Tibial artery (tissue), 4 donors: ENCODE measurements around the gene CDK17.

ENCODE experiments used
- DNase-seq, 2 donors: peaks; one replicate each; pipeline ENCODE4 v3.0.0-alpha.2; 2019
- H3K27ac ChIP-seq, 2 donors: fragments of 200-600 bp; sonication (generic) in 1 of 2; 1 replicate in 1 of 2; 2 replicates in 1 of 2; pipeline ENCODE4 v1.5.1; 2018 to 2019; ENCODE audit warnings: mild to moderate bottlenecking in 1 of 2
- H3K27me3 ChIP-seq, 2 donors: fragments of 200-600 bp; sonication (generic) in 1 of 2; one replicate each; pipeline versions ENCODE4 v1.5.1 to v1.6.0; 2016 to 2019
- H3K36me3 ChIP-seq, 3 donors: fragments of 200-600 bp; sonication (generic) in 2 of 3; one replicate each; pipeline ENCODE4 v1.5.1; 2016 to 2019; ENCODE audit warnings: mild to moderate bottlenecking in 2 of 3
- H3K4me1 ChIP-seq, 4 donors: fragments of 200-600 bp; sonication (generic) in 2 of 4; 1 replicate in 3 of 4; 2 replicates in 1 of 4; pipeline ENCODE4 v1.5.1; 2016 to 2019
- H3K4me3 ChIP-seq, 2 donors: fragments of 200-600 bp; sonication (generic) in 1 of 2; 1 replicate in 1 of 2; 2 replicates in 1 of 2; pipeline ENCODE4 v1.5.1; 2018 to 2019; ENCODE audit warnings: mild to moderate bottlenecking in 2 of 2
- H3K9me3 ChIP-seq, 3 donors: fragments of 200-600 bp; sonication (generic) in 1 of 3; one replicate each; pipeline ENCODE4 v1.5.1; 2016 to 2019
- CTCF ChIP-seq, 2 experiments: fragments of 200-600 bp in 1 of 2; fragments of 450-650 bp in 1 of 2; IDR thresholded peaks; one replicate each; pipeline ENCODE4 v1.5.1; 2017 to 2019; ENCODE audit warnings: antibody characterized with exemption in 2 of 2, mild to moderate bottlenecking in 1 of 2, moderate library complexity in 1 of 2
- intact Hi-C: fragments of 100-400 bp; cut with DNase I; formaldehyde crosslinking; loops from one replicate; pipeline ENCODE4 v1.15.0; 2023; ENCODE audit warnings: low total_unique reads

The CDK17 gene

GRCh38 chr12:96233168-96233567, 167.1 kb downstream of the CDK17 start:
- TF ChIP-seq CTCF (IDR thresholded peaks at IDR 0.05) = no peak
- H3K4me1 ChIP-seq = peaks cover 0 to 51% (median 41%) of the 10 kb centered on the region in 4 donors
- DNase-seq = peak; percentile 77 to 80
- peak overlapping the region; percentile 85 to 88 for H3K27ac ChIP-seq
- H3K9me3 ChIP-seq = no peaks in the 10 kb centered on the region
- H3K4me3 ChIP-seq = no peak overlapping the region
- intact Hi-C loops = loop anchor here (10.0 kb wide), 1 partner anchor 162 kb away; no protein-coding TSS in a partner anchor
- H3K36me3 ChIP-seq = no peaks in the 10 kb centered on the region
- no peaks in the 10 kb centered on the region for H3K27me3 ChIP-seq

GRCh38 chr12:96230646-96231045, 169.6 kb downstream of the CDK17 start:
- no peaks in the 10 kb centered on the region for H3K36me3 ChIP-seq
- no peak overlapping the region for H3K4me3 ChIP-seq
- DNase-seq = no peak
- no peak for TF ChIP-seq CTCF (IDR thresholded peaks at IDR 0.05)
- intact Hi-C loops = loop anchor here (10.0 kb wide), 1 partner anchor 164 kb away; no protein-coding TSS in a partner anchor
- H3K27me3 ChIP-seq = no peaks in the 10 kb centered on the region
- H3K27ac ChIP-seq = no peak overlapping the region
- peaks cover 0 to 26% (median 17%) of the 10 kb centered on the region in 4 donors for H3K4me1 ChIP-seq
- H3K9me3 ChIP-seq = no peaks in the 10 kb centered on the region

- H3K27me3 ChIP-seq = no peaks in the 10 kb centered on the region
- H3K36me3 ChIP-seq = no peaks in the 10 kb centered on the region
- H3K4me3 ChIP-seq = no peak overlapping the region
- H3K9me3 ChIP-seq = no peaks in the 10 kb centered on the region
- no peak overlapping the region for H3K27ac ChIP-seq
- TF ChIP-seq CTCF (IDR thresholded peaks at IDR 0.05) = no peak
- DNase-seq = no peak
- H3K4me1 ChIP-seq = peaks cover 0 to 17% (median 3%) of the 10 kb centered on the region in 4 donors
- intact Hi-C loops = no loop called here
These were observed 171.5 kb downstream of the CDK17 start for GRCh38 chr12:96228566-96229248.
